ENCODE measurements around the gene CAMK2D.
A peak's percentile ranks its signal among the peaks of the same experiment; 100 is the strongest.

The CAMK2D gene

DNA sequence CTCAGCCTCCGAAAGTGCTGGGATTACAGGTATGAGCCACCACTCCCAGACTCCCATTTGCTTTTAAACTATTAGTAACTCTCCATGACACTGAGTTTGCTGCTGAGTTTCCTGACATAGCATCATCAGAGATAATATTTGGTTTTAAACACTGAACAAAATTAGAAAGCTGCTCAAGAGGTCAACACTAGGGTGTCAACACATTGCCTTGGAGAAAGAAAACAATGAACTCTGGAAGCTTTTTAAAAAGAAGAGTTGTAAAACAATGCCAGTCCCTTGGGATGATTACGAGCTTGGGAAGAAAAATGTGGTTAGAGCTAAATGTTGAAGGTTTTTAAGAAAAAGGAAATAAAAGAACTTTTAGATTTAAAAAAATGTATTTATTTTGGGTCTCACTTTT, 264.8 kb downstream of the CAMK2D start:
- Histone ChIP-seq H3K27me3 (ENCODE audit: insufficient read depth, low read length) (no peaks in the 10 kb centered on the region), H3K4me1 (ENCODE audit: control insufficient read depth, insufficient read depth, low read length, unreplicated experiment) (peaks cover 10% of the 10 kb centered on the region), H3K4me3 (ENCODE audit: low read depth, low read length) (no peak overlapping the region), H3K36me3 (ENCODE audit: insufficient read depth, low read length) (peaks cover 41% of the 10 kb centered on the region), H3K27ac (ENCODE audit: low read depth, low read length) (no peak overlapping the region), H2AFZ (ENCODE audit: low read length, unreplicated experiment) (no peak overlapping the region), H3K79me2 (ENCODE audit: control insufficient read depth, insufficient read depth, low read length, unreplicated experiment) (no peaks in the 10 kb centered on the region)

DNA sequence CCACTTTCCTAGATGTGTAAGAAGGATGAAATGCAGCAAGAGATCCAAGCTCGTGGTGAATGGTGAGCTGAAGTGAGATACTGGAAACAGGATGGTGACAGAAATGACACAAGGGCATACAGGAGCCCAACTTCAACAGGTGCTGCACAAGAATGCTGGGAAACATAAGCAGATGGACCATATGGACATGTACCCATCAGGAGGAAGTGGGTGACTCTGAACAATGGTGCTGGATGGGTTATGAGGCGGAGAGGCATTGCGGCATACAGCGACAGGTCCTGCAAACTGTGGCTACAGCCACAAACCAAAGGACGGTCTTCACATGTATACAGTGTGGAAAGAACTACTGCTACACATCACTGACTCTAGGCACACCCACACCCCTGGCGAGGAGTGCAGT, 265.7 kb downstream of the CAMK2D start:
- Histone ChIP-seq H3K4me3 (ENCODE audit: low read depth, low read length) (no peak overlapping the region), H3K27me3 (ENCODE audit: insufficient read depth, low read length) (no peaks in the 10 kb centered on the region), H3K36me3 (ENCODE audit: insufficient read depth, low read length) (peaks cover 41% of the 10 kb centered on the region), H3K4me1 (ENCODE audit: control insufficient read depth, insufficient read depth, low read length, unreplicated experiment) (peaks cover 10% of the 10 kb centered on the region), H2AFZ (ENCODE audit: low read length, unreplicated experiment) (no peak overlapping the region), H3K79me2 (ENCODE audit: control insufficient read depth, insufficient read depth, low read length, unreplicated experiment) (no peaks in the 10 kb centered on the region), H3K27ac (ENCODE audit: low read depth, low read length) (no peak overlapping the region)

DNA sequence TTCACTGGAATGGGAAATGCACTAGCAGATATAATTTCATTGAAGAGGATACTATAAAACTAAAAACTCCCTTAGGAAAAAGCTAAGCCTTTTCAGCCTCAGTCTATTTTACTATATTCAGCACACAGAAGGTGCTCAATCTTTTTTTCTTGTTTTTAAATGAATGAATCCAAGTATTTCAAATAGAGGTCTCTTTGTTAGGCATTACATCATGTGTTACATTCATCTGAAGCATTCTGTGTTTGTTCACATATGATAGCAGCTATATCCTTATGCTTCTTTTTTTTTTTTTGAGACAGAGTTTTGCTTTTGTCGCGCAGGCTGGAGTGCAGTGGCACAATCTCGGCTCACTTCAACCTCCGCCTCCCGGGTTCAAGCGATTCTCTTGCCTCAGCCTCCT, 278.4 kb downstream of the CAMK2D start:
- Histone ChIP-seq H3K27ac (ENCODE audit: low read depth, low read length) (no peak overlapping the region), H3K36me3 (ENCODE audit: insufficient read depth, low read length) (peaks cover 20% of the 10 kb centered on the region), H2AFZ (ENCODE audit: low read length, unreplicated experiment) (no peak overlapping the region), H3K4me1 (ENCODE audit: control insufficient read depth, insufficient read depth, low read length, unreplicated experiment) (no peaks in the 10 kb centered on the region), H3K79me2 (ENCODE audit: control insufficient read depth, insufficient read depth, low read length, unreplicated experiment) (no peaks in the 10 kb centered on the region), H3K27me3 (ENCODE audit: insufficient read depth, low read length) (no peaks in the 10 kb centered on the region), H3K4me3 (ENCODE audit: low read depth, low read length) (no peak overlapping the region)

DNA sequence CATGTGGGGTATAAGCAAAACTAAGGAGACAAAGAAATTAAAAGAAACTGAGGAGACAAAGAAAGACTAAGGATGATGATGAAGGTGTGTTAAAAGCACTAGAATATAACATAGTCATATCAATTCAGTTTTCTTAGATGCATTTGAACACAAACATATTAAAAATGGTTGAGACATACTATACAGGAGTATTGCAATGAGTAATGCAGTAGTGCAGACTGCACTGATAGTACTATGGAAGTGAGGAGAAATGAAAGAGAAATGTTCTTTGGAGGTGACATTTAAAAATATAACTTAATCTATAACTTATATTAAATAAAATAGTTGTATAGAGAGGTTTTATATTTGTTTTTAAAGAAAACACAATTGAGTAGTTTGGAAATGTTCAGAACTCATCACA, 279.2 kb downstream of the CAMK2D start:
- H3K27me3 ChIP-seq (ENCODE audit: insufficient read depth, low read length): no peaks in the 10 kb centered on the region
- no peaks in the 10 kb centered on the region for H3K79me2 ChIP-seq (ENCODE audit: control insufficient read depth, insufficient read depth, low read length, unreplicated experiment)
- H2AFZ ChIP-seq (ENCODE audit: low read length, unreplicated experiment): no peak overlapping the region
- no peaks in the 10 kb centered on the region for H3K4me1 ChIP-seq (ENCODE audit: control insufficient read depth, insufficient read depth, low read length, unreplicated experiment)
- H3K27ac ChIP-seq (ENCODE audit: low read depth, low read length): no peak overlapping the region
- peaks cover 24% of the 10 kb centered on the region for H3K36me3 ChIP-seq (ENCODE audit: insufficient read depth, low read length)
- no peak overlapping the region for H3K4me3 ChIP-seq (ENCODE audit: low read depth, low read length)

DNA sequence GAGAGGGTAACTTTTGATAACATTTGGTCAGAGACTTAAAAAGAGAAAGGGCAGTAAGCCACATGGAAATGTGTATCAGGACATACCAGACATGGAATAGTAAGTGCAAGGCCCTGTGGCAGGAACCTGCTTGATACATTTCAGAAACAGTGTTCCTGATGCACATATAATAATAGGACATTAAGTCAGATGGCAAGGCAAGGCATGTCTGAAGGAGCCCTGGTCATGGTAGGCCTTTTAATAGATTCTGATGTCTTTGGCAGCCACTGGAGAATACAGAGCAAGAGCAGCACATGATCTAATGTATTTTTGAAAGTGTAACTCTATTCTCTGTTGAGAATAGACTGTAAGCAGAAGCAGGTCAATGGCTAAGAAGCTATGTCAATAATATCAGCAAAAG, 279.7 kb downstream of the CAMK2D start:
- no peak overlapping the region for H3K27ac ChIP-seq (ENCODE audit: low read depth, low read length)
- H3K27me3 ChIP-seq (ENCODE audit: insufficient read depth, low read length): no peaks in the 10 kb centered on the region
- no peaks in the 10 kb centered on the region for H3K79me2 ChIP-seq (ENCODE audit: control insufficient read depth, insufficient read depth, low read length, unreplicated experiment)
- no peak overlapping the region for H3K4me3 ChIP-seq (ENCODE audit: low read depth, low read length)
- H2AFZ ChIP-seq (ENCODE audit: low read length, unreplicated experiment): no peak overlapping the region
- H3K36me3 ChIP-seq (ENCODE audit: insufficient read depth, low read length): peaks cover 29% of the 10 kb centered on the region
- no peaks in the 10 kb centered on the region for H3K4me1 ChIP-seq (ENCODE audit: control insufficient read depth, insufficient read depth, low read length, unreplicated experiment)

DNA sequence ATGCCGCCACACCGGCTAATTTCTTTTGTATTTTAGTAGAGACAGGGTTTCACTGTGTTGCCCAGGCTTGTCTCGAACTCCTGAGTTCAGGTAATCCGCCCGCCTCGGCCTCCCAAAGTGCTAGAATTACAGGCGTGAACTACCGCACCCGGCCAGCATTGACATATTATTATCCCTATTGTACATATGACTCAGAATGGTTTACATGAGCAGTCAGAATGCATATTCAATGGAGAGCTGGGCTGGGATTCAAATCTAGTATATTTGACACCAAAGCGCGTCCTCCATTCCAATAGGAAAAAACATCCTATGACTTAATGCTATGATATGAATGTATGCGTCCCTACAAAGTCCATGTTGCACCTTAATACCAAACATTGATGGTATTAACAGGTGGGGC, 281.4 kb downstream of the CAMK2D start:
- no peak overlapping the region for H2AFZ ChIP-seq (ENCODE audit: low read length, unreplicated experiment)
- no peaks in the 10 kb centered on the region for H3K79me2 ChIP-seq (ENCODE audit: control insufficient read depth, insufficient read depth, low read length, unreplicated experiment)
- peaks cover 36% of the 10 kb centered on the region for H3K36me3 ChIP-seq (ENCODE audit: insufficient read depth, low read length)
- H3K4me3 ChIP-seq (ENCODE audit: low read depth, low read length): no peak overlapping the region
- peaks cover 16% of the 10 kb centered on the region for H3K4me1 ChIP-seq (ENCODE audit: control insufficient read depth, insufficient read depth, low read length, unreplicated experiment)
- H3K27ac ChIP-seq (ENCODE audit: low read depth, low read length): no peak overlapping the region
- H3K27me3 ChIP-seq (ENCODE audit: insufficient read depth, low read length): no peaks in the 10 kb centered on the region

DNA sequence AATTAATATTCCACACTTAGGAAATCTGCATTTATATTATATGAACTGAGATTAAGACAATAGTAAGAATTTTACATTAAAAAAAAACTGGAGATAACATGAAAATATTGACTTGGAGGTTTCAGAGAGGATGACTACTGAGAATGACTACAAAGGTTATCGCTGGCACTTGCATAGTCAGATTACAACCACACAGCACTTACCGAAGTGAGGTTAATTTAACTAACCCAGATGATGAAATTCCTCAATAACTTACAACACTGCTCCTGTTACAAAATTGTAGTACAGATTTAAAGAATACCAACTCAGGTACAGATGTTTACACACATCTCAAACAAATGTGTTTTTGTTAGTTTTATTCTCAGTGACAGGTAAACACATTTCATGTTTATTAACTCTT, 283.5 kb downstream of the CAMK2D start:
- Histone ChIP-seq H3K4me3 (ENCODE audit: low read depth, low read length) (no peak overlapping the region), H3K4me1 (ENCODE audit: control insufficient read depth, insufficient read depth, low read length, unreplicated experiment) (peaks cover 35% of the 10 kb centered on the region), H3K27ac (ENCODE audit: low read depth, low read length) (peak overlapping the region; percentile 8; the same call in 1 of the 2 replicates), H3K79me2 (ENCODE audit: control insufficient read depth, insufficient read depth, low read length, unreplicated experiment) (no peaks in the 10 kb centered on the region), H2AFZ (ENCODE audit: low read length, unreplicated experiment) (no peak overlapping the region), H3K36me3 (ENCODE audit: insufficient read depth, low read length) (peaks cover 35% of the 10 kb centered on the region), H3K27me3 (ENCODE audit: insufficient read depth, low read length) (no peaks in the 10 kb centered on the region)

DNA sequence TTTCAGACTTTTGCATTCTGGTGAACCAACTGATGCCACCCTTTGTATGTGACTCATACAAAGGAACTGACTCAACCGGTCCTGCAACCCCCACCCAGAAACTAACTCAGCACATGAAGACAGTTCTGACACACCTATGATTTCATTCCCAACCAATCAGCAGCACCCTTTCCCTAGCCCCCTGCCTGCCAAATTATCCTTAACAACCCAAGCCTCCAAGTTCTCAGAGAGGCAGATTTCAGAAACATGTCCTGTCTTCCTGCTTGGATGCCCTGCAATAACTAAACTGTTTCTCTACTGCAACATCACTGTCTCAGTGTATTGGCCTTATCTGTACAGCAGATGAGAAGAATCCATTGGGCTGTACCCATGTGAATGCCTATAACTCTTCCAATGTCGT, 284.7 kb downstream of the CAMK2D start:
- Histone ChIP-seq H3K36me3 (ENCODE audit: insufficient read depth, low read length) (peaks cover 35% of the 10 kb centered on the region), H3K4me1 (ENCODE audit: control insufficient read depth, insufficient read depth, low read length, unreplicated experiment) (peaks cover 47% of the 10 kb centered on the region)

DNA sequence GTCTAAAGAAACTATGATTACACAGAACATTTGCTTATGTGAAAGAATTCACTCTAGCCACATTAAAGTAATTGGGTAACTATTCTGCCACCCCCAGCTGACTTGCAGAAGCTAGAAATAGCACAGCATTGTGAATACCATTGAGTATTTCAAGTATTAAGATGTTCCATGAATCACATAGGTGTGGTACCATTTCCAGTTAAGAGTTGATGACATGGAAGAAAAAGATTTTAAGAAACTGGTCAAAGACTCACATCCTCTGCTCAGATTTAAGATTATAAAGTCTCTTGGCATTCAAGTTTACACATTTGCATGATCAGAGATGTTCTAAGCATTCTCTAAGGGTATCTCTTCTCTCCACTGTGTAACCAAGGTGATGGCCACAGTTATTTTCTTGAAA, 287.5 kb downstream of the CAMK2D start:
- Histone ChIP-seq H3K4me3 (ENCODE audit: low read depth, low read length) (no peak overlapping the region), H3K79me2 (ENCODE audit: control insufficient read depth, insufficient read depth, low read length, unreplicated experiment) (no peaks in the 10 kb centered on the region), H3K27me3 (ENCODE audit: insufficient read depth, low read length) (no peaks in the 10 kb centered on the region), H3K4me1 (ENCODE audit: control insufficient read depth, insufficient read depth, low read length, unreplicated experiment) (peaks cover 69% of the 10 kb centered on the region), H2AFZ (ENCODE audit: low read length, unreplicated experiment) (no peak overlapping the region), H3K36me3 (ENCODE audit: insufficient read depth, low read length) (peaks cover 31% of the 10 kb centered on the region), H3K27ac (ENCODE audit: low read depth, low read length) (peak overlapping the region; percentile 95)

More for the DNA sequence above, 284.7 kb downstream of the CAMK2D start:
- Histone ChIP-seq H3K4me3 (ENCODE audit: low read depth, low read length) (no peak overlapping the region), H3K27me3 (ENCODE audit: insufficient read depth, low read length) (no peaks in the 10 kb centered on the region), H2AFZ (ENCODE audit: low read length, unreplicated experiment) (no peak overlapping the region), H3K79me2 (ENCODE audit: control insufficient read depth, insufficient read depth, low read length, unreplicated experiment) (no peaks in the 10 kb centered on the region), H3K27ac (ENCODE audit: low read depth, low read length) (peak overlapping the region; percentile 95)

DNA sequence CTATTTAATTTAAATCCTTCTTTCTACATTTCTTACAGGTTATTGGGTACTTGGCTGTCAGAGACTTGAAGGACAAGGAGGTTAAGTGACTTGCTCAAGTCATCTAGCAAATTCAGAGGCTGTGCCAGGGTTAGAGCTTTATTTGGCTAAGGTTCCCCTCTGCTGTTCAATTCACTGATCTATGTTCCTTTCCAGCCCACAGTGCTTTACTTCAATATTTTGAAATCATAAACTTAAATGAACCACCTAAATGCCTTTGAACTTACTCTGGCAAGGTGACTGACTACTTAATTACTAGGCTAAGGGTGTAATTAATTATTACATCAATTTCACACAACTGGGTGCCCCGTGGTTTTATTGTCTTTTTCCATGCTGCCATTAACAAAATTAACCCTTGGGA, 288.7 kb downstream of the CAMK2D start:
- no peak overlapping the region for H2AFZ ChIP-seq (ENCODE audit: low read length, unreplicated experiment)
- no peaks in the 10 kb centered on the region for H3K27me3 ChIP-seq (ENCODE audit: insufficient read depth, low read length)
- H3K79me2 ChIP-seq (ENCODE audit: control insufficient read depth, insufficient read depth, low read length, unreplicated experiment): no peaks in the 10 kb centered on the region
- peaks cover 77% of the 10 kb centered on the region for H3K4me1 ChIP-seq (ENCODE audit: control insufficient read depth, insufficient read depth, low read length, unreplicated experiment)
- no peak overlapping the region for H3K4me3 ChIP-seq (ENCODE audit: low read depth, low read length)
- H3K27ac ChIP-seq (ENCODE audit: low read depth, low read length): peak overlapping the region; percentile 95
- H3K36me3 ChIP-seq (ENCODE audit: insufficient read depth, low read length): peaks cover 21% of the 10 kb centered on the region

DNA sequence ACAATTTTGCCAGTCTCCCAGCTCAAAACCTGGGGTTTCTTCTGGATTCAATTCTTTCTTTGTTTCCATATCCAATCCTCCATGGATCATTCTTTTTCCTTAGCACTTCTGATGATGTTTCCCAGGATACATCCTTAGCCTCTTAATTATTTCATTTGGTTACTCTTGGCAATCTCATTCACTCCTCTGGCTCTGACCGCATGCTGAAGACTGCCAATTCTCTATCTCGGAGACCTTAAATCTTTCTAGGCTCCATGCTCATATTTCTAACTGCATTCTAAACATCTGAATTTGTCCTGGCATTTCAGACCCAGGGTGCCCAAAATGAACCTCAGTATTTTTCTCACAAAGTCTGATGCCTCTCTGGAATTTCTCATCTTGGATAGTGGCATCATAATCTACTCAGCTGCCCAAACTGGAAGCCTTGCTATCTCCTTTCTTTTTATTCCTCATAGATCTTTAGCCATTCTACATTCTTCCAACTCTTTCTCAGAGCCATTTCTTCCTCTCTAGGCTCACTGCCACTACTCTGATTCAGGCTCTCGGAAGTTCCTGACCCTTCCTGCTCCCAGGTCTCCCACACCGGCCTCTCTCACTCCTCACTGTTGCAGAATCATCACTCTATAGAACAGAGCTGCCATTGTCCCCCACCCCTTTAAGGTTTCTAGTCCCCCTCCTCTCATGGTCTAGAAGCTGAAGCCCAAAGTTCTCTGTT, 290.2 kb downstream of the CAMK2D start:
- no peak overlapping the region for H3K4me3 ChIP-seq (ENCODE audit: low read depth, low read length)
- H3K79me2 ChIP-seq (ENCODE audit: control insufficient read depth, insufficient read depth, low read length, unreplicated experiment): peaks cover 3% of the 10 kb centered on the region
- peak overlapping the region; percentile 95 for H3K27ac ChIP-seq (ENCODE audit: low read depth, low read length)
- peaks cover 86% of the 10 kb centered on the region for H3K4me1 ChIP-seq (ENCODE audit: control insufficient read depth, insufficient read depth, low read length, unreplicated experiment)
- no peak overlapping the region for H2AFZ ChIP-seq (ENCODE audit: low read length, unreplicated experiment)
- peaks cover 12% of the 10 kb centered on the region; the same call in 1 of the 2 replicates for H3K36me3 ChIP-seq (ENCODE audit: insufficient read depth, low read length)
- no peaks in the 10 kb centered on the region for H3K27me3 ChIP-seq (ENCODE audit: insufficient read depth, low read length)

Measured in ACC112 (cell line).